HL-60 (cell line): ENCODE measurements around the gene NDUFS2.

Experiments
- GABPA ChIP-seq: IDR thresholded peaks from 2 replicates; pipeline ENCODE4 v1.6.1; 2012; ENCODE audit warnings: low read depth
- POLR2AphosphoS5 ChIP-seq: IDR thresholded peaks from 2 replicates; pipeline ENCODE4 v1.6.1; 2012; ENCODE audit warnings: low read depth
- SPI1 ChIP-seq: IDR thresholded peaks from 2 replicates; pipeline ENCODE4 v1.6.1; 2012; ENCODE audit warnings: low read depth, mild to moderate bottlenecking, borderline replicate concordance
- TF ChIP-seq, protein P1 (sequence below): IDR thresholded peaks from one replicate; pipeline ENCODE4 v1.5.1; 2011; ENCODE audit warnings: low read length, control low read depth, inconsistent platforms; ENCODE audit not compliant: insufficient read depth
- TF ChIP-seq, protein P2 (sequence below): IDR thresholded peaks from 2 replicates; pipeline ENCODE4 v1.6.1; 2012; ENCODE audit warnings: low read depth; ENCODE audit not compliant: insufficient replicate concordance

DNA sequence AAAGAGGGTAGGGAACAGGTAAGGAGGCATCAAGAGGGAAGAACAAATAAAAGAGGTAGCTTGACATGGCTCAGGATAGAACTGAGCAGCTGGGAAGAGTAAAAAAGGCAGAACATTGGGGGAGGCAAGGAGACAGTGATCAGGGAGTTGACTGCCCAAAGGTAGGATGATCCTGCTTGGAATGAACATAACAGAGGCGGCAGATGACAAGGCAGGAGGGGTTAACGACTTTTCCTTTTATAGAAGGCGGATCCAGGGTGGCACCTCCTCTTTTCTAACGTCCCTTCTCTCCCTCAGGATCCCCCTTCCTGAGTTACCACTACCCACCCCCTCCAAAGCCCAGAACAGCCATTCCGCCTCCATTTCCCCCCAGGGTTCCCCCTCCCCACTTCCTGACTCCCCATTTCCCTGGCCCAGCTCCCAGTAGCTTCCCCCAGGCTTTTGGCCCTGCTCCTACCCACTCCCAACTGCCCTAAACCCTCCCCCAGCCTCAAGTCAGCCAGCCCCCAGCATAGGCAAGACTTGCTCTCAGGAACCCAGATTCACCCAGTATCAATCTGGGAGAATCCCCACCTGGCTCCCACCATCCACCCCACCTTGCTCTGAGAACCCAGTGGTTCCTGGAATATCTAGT, 2.5 kb upstream of the NDUFS2 start:
- TF ChIP-seq, protein P1, sequence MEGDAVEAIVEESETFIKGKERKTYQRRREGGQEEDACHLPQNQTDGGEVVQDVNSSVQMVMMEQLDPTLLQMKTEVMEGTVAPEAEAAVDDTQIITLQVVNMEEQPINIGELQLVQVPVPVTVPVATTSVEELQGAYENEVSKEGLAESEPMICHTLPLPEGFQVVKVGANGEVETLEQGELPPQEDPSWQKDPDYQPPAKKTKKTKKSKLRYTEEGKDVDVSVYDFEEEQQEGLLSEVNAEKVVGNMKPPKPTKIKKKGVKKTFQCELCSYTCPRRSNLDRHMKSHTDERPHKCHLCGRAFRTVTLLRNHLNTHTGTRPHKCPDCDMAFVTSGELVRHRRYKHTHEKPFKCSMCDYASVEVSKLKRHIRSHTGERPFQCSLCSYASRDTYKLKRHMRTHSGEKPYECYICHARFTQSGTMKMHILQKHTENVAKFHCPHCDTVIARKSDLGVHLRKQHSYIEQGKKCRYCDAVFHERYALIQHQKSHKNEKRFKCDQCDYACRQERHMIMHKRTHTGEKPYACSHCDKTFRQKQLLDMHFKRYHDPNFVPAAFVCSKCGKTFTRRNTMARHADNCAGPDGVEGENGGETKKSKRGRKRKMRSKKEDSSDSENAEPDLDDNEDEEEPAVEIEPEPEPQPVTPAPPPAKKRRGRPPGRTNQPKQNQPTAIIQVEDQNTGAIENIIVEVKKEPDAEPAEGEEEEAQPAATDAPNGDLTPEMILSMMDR = no peak
- TF ChIP-seq POLR2AphosphoS5 (no peak), GABPA (no peak), SPI1 (no peak)
- TF ChIP-seq, protein P2, sequence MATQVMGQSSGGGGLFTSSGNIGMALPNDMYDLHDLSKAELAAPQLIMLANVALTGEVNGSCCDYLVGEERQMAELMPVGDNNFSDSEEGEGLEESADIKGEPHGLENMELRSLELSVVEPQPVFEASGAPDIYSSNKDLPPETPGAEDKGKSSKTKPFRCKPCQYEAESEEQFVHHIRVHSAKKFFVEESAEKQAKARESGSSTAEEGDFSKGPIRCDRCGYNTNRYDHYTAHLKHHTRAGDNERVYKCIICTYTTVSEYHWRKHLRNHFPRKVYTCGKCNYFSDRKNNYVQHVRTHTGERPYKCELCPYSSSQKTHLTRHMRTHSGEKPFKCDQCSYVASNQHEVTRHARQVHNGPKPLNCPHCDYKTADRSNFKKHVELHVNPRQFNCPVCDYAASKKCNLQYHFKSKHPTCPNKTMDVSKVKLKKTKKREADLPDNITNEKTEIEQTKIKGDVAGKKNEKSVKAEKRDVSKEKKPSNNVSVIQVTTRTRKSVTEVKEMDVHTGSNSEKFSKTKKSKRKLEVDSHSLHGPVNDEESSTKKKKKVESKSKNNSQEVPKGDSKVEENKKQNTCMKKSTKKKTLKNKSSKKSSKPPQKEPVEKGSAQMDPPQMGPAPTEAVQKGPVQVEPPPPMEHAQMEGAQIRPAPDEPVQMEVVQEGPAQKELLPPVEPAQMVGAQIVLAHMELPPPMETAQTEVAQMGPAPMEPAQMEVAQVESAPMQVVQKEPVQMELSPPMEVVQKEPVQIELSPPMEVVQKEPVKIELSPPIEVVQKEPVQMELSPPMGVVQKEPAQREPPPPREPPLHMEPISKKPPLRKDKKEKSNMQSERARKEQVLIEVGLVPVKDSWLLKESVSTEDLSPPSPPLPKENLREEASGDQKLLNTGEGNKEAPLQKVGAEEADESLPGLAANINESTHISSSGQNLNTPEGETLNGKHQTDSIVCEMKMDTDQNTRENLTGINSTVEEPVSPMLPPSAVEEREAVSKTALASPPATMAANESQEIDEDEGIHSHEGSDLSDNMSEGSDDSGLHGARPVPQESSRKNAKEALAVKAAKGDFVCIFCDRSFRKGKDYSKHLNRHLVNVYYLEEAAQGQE = no peak
